Stimulated activated CD8-positive, alpha-beta memory T cell treated with anti-CD3 and anti-CD28 coated beads, Interleukin-2, amount 100 ng/mL, for 1 hour (primary cell): Measurements from ENCODE around the gene VSX1.

Source experiments
- DNase-seq, 2 donors: peaks; one replicate each; pipeline ENCODE4 v3.0.0-alpha.2; 2020; ENCODE audit warnings: low read depth in 2 of 2

Gene VSX1

DNA sequence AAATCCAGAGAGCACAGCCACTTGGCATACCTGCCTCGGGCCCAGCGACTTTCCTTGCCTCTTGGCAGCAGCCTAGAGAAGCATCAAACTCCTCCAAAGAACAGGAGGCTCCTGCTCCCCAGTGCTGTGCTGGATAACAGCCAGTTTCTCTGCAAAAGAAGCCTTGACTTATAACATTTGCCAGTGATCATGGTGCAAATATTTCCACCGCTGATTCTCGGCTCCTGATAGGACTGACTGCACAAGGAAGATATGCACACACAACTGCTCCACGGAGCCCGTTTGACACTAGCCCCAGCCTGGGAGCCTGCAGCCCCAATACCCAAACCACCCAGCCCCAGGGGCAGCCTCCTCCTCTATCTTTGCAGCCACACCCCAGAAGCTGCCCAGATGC lies 41.5 kb downstream of the VSX1 start:
- DNase-seq: no peak

GRCh38 chr20:25039697-25040437 lies 42.1 kb downstream of the VSX1 start:
- no peak for DNase-seq

DNA sequence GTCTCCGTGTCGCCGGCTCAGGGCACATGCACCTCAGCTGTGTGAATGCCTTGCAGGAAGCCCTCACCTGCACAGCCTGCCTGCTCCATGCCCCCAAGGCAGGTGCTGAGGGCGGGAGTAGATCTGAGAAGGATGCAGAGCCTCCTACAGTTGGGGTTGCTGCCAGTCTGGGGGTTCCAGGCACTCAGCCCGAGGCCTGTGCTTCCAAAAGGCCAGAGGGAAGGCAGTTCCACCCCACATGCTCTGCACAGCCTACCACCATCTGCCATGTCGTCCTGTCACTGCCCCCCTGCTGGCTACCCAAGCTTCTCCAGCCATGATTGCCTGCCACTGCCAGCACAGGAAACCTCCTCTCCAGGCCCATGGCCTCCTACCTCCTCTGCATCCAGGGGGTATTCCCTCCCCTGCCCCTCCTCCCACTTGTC lies 43.3 kb downstream of the VSX1 start:
- DNase-seq: no peak

GRCh38 chr20:25038103-25038410 lies 43.9 kb downstream of the VSX1 start:
- DNase-seq: no peak

DNA sequence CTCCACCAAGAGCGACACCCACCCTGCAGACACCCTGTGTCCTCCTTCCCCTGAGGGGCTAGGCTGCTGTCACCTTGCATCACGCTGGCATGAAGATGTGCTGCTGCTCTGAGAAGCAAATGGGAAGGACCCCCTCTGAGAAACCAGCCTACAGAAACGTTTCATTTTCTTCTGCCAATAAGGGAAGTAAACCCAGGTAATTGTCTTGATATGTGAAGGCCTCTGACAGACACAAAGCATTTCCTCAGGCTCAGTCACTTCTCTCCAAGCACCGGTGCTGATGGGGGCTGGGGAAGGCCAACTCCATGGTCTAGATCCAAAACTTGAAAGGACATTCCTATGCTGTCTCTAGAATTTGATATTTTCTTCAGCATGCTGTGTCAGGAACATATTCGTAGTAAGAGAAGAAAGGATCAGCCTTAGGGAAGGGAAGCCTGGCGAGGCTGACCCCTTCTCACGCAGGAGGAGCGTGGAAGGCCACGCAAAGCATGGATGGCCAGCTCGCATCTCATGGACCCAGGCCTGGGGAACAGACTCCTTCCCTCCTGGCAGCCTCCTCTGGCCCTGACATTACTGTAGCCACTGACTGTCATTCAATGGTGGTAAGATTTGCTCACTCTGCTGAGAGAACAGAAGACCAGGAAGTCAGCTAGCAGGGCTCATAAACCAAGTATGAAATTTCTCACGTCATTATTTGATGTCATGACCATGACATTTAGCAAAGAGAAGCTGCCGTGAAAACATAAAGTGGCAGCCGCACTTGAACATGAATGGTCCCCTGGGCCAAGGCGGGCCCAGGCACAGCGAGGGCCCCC lies 44.4 kb downstream of the VSX1 start:
- no peak for DNase-seq

- no peak for DNase-seq
Measured at GRCh38 chr20:25036331-25036936, 45.5 kb downstream of the VSX1 start.

- no peak for DNase-seq
Measured at GRCh38 chr20:25035921-25036320, 46.0 kb downstream of the VSX1 start.

GRCh38 chr20:25033924-25034300 lies 48.0 kb downstream of the VSX1 start:
- no peak for DNase-seq

DNA sequence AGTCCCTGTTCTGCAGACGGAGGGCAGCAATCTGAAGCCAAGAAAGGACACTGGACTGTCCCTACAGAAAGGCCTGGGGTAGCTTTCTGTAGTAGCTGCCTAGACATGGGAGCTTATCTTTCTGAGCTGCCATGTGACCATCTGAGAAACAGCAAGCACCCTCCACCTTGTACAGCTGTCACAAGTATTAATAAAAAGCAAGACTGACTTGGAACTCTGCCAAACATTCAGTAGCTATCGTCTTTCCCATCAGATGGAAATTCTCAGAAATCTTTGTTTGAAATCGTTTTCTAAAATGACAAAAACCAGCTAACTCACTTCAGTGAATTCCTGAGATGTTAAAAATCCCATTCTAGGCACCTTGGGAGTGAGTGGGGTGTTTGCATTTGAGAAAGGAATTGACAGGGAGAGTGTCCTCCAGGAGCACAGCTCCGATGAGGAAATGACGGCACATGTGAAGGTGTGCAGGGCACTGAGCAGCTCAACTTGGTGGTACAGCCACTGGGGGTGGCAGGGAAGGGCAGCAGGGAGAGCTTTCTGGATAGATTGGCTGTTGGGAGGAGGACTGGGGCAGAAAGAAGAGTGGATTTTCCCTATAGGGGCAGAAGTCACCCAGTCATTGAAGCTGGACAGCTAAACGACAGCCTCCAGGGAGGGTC lies 48.5 kb downstream of the VSX1 start:
- no peak for DNase-seq

GRCh38 chr20:25032478-25033264 lies 49.3 kb downstream of the VSX1 start:
- DNase-seq: no peak

DNA sequence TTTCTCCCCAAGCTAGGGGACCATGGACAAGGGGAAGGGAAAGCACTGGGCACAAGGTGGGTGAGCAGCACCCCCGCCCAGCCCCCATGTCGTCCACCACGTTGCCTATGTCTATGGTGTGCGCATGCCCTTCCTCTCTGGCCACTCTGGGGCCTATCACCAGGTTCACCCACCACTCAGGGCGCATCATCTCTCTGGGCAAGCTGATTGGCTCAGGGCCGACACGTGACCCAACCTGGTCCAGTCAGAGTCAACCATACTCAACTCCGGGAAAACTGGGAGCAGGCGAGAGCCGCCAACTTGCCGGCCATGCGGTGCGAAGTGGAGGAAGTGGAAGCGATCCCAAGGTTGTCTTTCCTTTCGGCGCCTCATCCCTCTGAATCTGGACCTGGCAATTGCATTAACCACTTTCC lies 49.9 kb downstream of the VSX1 start:
- DNase-seq: no peak

DNA sequence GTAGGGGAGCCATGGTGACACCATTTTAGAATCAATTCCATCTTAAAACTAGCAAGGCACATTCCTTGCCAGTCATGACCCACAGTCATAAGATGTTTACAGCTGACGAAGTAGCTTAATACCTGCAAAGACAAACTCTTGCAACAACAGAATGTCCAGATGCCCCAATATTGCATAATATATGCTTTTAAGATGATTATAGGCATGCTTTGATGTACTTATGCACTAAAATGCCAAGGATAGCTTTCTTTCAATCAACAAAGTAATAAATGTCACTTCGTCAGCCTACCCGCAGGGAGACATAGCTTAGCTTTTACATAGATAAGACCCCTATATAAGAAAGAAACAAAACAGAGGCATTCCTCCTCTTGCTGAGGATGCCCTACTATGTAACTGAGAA lies 50.7 kb downstream of the VSX1 start:
- DNase-seq: no peak

DNA sequence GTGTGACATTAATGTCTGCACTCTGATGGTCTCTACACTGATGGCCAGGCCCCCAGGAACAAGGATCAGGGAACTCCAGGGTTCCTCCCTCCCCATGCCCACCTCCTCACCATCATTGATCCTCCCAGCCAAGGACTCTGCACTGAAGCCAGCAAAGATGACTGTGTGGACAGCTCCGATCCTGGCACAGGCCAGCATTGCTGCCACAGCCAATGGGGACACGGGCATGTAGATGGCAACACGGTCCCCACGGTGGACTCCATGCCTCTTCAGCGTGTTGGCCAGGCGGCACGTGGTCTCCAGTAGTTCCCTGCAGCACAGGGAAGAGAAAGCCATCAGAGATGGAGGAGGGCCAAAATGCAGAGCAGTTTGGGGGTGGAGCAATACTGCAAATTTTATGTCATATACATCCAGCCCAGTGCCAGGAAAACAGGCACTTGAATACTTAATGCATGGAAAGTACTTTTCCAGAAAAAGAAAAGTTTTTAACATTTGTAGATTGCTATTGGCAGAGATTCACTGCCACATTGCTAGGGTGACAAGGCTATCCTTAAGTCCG lies 51.2 kb downstream of the VSX1 start:
- no peak for DNase-seq

GRCh38 chr20:25030007-25030648 lies 51.8 kb downstream of the VSX1 start:
- DNase-seq: no peak

DNA sequence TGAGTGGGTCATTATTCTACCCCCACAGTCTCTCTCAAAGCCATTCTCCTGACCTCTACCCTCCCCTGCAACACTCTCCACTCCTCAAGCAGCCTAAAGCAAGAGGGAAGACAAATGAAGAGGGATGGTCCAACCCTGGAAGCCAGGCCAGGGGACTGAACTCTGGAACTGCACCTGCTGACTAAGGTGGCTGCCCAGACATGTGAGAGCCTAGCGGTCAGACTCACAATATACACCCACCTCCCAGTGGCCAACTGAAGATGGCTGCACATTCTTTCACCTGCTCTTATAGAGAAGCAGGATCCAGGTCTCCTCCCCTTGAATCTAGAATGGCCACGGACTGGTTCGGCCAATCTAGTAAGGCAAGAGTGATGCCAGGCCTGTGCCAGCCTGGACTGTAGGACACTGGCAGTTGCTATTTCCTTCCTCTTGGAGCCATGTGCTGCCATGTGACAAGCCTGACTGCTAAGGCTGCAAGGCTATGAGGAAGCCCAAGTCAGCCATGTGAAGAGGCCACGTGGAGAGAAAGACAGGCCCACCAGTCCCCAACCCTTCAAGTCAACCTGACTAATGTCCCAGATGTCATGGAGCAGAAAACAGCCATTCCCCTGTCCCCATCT lies 55.8 kb downstream of the VSX1 start:
- no peak for DNase-seq
